GM18508 (cell line): ENCODE measurements around the gene HOXD10.

ENCODE experiments used
- ATAC-seq: cut with Tn5 transposase; IDR thresholded peaks from one replicate; pipeline ENCODE4 v1.9.1; 2021; ENCODE audit warnings: moderate number of reproducible peaks; ENCODE audit not compliant: insufficient read depth, unreplicated experiment

The HOXD10 gene

DNA sequence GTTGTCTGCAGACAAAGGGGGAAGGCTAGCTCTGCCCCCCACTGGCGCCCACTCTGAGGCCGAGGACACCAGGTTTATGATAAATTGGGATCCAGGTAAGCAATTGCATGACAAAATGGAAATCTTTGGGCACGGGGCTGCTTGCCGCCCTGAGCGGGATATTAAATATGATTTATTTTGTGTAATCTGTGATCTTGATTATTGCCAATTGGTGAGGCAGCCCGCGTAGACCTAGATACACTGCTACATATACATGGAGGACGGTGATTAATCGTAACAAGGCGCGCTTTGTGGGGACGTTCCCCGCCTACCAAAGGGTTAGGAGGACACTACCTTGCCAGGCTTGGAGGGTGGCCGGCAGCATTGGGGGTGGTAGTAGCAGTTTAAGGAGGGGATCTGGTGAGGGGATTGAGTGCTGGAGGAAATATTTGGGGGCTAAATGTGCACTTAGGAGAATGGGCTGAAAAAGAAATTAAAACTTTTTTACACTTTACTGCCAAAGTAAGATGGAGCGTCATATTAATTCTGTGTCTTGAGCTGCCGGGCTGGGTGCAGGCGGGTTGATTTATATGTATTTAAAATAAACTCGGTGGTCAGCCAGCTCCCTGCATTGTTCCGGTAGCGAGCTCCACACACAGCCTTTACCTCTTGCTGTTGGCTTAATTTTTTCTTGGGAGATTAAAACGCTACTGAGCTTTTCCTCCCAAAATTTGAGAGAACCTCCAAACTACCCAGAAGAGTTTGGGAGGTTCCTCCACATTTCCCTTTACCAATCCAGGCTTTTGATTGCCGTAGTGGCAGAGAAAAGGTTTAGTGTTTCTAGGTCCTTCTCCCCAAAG is 44.6 kb downstream of the HOXD10 start:
- ATAC-seq, result no peak

DNA sequence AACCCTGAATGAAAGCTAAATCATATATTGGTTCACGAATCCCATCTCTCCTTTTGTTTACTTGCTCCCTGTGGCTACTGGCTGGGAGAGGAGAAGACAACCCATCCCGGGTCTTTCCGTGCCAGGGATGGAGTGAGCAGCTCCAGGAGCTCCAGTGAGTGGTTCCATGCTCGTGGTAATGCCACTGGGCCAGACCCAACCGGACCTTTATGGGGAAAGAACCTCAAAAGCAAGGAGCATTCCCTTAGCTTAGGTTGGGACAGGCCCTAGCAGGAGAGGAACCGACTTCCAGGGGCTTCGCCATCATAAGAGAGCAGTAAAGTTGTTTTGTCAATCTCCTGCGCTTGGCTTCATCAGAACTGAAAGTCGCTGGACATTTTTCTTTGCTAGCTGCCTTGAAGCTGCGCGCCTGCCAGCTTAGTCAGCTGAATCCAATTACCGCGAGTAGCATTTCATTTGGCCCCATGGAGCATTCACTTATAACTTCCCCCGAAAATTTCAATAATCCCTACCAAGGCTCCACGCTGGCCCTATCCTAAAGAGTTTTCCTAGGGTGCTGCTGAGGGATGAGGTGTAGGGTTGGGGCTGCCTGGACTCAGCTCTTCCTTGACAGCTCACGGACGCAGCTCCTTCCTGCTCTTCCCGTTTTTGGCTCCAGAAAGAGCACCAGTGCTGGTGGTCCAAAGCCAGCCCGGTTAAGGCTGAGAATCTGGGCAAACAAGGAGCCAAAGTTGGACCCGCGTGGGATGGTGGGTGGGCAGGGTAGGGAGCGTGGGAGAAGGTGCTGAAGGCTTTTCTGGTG is 45.4 kb downstream of the HOXD10 start:
- no peak for ATAC-seq

DNA sequence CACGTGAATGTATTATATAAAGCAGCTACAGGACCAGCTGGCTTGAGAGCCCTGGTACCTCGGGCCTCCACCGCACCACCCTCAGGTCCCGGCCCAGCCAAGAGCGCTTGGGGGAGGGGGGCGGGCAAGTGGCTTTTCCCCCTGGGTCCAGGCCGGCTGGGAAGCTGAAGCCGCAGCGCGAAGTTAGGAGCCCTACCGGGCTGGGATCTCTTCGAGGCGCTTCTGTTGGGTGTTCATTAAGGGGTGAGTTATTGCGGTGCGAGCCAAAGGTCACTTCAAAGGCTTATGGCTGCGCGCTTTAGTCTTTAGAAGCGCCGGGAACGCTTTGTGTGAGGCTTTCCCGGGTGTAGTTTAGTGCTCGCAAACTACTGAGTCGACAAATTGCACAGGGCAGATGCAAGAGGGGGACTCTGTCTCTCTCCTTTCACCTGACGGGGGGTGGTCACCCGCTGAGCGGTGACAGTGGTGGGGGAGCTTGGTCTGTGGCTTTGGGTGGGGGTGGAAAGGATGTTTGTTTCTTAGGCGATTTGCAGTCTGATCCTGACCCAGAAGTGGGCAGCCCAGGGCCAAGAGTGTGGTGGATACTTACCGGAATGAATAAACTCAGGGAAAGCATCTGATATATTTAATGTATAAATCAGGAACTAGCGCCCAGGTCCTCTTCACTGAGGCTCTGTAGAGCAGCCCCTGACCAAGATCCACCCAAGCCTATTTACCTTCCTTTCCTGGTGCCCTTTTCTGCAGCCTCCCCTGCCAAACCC is 46.5 kb downstream of the HOXD10 start:
- no peak for ATAC-seq

GRCh38 chr2:176163672-176164056 is 47.1 kb downstream of the HOXD10 start:
- no peak for ATAC-seq

DNA sequence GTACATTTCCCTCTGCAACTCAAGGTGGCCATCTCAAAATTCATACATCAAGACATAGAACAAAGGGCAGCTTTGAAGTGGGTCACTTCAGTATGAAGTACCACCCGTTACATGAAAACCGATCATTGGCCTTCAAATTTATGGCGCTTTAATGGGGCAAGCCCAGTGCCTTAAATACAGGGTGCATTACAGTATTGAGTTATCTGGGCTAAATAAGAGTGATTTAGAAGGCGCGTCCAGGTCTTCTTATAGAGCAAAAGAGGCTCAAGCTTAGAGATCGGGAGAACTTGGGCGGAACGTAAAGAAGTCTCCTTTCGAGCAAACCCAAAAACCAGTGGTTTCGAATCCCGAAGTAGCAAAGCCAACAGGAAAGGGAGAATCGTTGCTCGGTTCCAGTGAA is 47.6 kb downstream of the HOXD10 start:
- ATAC-seq, result no peak

- ATAC-seq, result no peak
Observed at GRCh38 chr2:176164611-176165369, 48.2 kb downstream of the HOXD10 start.

- ATAC-seq, result no peak
Observed at GRCh38 chr2:176165370-176166050, 48.9 kb downstream of the HOXD10 start.

DNA sequence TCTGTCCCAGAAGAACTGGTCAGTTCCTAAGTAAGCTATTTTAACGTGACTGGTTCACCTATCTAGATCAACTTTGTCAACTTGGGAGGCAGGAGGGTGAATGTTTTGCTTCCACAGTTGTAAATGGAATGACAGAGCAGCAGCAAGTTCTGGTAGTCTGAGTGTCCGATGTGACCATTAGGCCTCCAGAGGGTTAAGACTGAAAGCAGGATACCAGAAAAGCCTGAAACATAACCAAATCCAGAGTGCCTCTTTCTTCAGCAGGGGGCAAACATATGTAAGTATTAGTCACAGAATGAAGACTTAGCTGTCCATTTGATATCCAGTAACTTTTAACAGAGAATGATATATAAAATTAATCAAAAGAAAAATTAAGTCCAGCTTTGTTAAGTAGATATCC is 49.7 kb downstream of the HOXD10 start:
- no peak for ATAC-seq

- ATAC-seq, result no peak
Observed at GRCh38 chr2:176167398-176167797, 50.8 kb downstream of the HOXD10 start.

DNA sequence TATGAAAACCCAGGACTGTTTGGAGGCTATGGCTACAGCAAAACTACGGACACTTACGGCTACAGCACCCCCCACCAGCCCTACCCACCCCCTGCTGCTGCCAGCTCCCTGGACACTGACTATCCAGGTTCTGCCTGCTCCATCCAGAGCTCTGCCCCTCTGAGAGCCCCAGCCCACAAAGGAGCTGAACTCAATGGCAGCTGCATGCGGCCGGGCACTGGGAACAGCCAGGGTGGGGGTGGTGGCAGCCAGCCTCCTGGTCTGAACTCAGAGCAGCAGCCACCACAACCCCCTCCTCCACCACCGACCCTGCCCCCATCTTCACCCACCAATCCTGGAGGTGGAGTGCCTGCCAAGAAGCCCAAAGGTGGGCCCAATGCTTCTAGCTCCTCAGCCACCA is 52.6 kb downstream of the HOXD10 start:
- no peak for ATAC-seq
